ENCODE data around the gene CACNA1I. TPM values are rescaled to one million over a fixed set of nuclear protein-coding genes. Genes with fewer than 3 reads are reported as not detected.

The CACNA1I gene
- total and polyA plus RNA-seq, 2 of the 8 experiments (the other 6 are each of a cell fraction or from before 2014, with no cell fraction given) = 0.77 to 1.2 TPM

DNA sequence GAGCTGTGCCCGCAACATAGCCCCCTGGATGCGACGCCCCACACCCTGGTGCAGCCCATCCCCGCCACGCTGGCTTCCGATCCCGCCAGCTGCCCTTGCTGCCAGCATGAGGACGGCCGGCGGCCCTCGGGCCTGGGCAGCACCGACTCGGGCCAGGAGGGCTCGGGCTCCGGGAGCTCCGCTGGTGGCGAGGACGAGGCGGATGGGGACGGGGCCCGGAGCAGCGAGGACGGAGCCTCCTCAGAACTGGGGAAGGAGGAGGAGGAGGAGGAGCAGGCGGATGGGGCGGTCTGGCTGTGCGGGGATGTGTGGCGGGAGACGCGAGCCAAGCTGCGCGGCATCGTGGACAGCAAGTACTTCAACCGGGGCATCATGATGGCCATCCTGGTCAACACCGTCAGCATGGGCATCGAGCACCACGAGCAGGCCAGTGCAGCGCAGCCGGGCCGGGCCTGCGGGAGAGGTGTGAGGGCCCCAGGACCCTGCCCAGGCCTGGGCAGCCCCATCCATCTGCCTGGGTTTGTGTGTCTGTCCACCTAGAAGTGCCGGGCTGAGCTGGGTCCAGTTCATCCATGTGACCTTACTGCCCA, 79.0 kb downstream of the CACNA1I start (continued):
- TF ChIP-seq RAD21 (IDR thresholded peaks at IDR 0.05 in 1 of 2, conservative IDR thresholded peaks at IDR 0.05 in 1 of 2; ENCODE audit: low read depth in 2 of 2, low read length in 2 of 2) (no peak), SRF (IDR thresholded peaks at IDR 0.05; ENCODE audit: low read depth, low read length) (no peak), HDAC2 (IDR thresholded peaks at IDR 0.05; ENCODE audit: borderline replicate concordance in 1 of 2, low read depth in 2 of 2, low read length in 2 of 2) (no peak)
- TF ChIP-seq, protein P1, sequence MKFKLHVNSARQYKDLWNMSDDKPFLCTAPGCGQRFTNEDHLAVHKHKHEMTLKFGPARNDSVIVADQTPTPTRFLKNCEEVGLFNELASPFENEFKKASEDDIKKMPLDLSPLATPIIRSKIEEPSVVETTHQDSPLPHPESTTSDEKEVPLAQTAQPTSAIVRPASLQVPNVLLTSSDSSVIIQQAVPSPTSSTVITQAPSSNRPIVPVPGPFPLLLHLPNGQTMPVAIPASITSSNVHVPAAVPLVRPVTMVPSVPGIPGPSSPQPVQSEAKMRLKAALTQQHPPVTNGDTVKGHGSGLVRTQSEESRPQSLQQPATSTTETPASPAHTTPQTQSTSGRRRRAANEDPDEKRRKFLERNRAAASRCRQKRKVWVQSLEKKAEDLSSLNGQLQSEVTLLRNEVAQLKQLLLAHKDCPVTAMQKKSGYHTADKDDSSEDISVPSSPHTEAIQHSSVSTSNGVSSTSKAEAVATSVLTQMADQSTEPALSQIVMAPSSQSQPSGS (IDR thresholded peaks at IDR 0.05; ENCODE audit: low read length) = no peak
